Endothelial cell (in vitro differentiated cells): ENCODE data around the gene S100A6. TPM values are rescaled to one million over a fixed set of nuclear protein-coding genes. Genes with fewer than 3 reads are reported as not detected.

ENCODE experiments used
- DNase-seq: peaks from one replicate; pipeline ENCODE4 v3.0.0; 2021; ENCODE audit warnings: low spot score
- H3K27ac Mint-ChIP-seq: one replicate; pipeline ENCODE4 v1.8.0; 2021; ENCODE audit warnings: mixed read lengths, inconsistent platforms; ENCODE audit not compliant: unreplicated experiment
- H3K27me3 Mint-ChIP-seq: one replicate; pipeline ENCODE4 v1.8.0; 2021; ENCODE audit warnings: mild to moderate bottlenecking, moderate library complexity, mixed read lengths, inconsistent platforms; ENCODE audit not compliant: unreplicated experiment
- H3K36me3 Mint-ChIP-seq: one replicate; pipeline ENCODE4 v1.8.0; 2021; ENCODE audit warnings: mild to moderate bottlenecking, low read depth, mixed read lengths, inconsistent platforms; ENCODE audit not compliant: unreplicated experiment
- H3K4me1 Mint-ChIP-seq: one replicate; pipeline ENCODE4 v1.8.0; 2021; ENCODE audit warnings: mild to moderate bottlenecking, mixed read lengths, inconsistent platforms; ENCODE audit not compliant: unreplicated experiment
- H3K4me3 Mint-ChIP-seq: one replicate; pipeline ENCODE4 v1.8.0; 2021; ENCODE audit warnings: mild to moderate bottlenecking, mixed read lengths, inconsistent platforms; ENCODE audit not compliant: unreplicated experiment
- H3K9me3 Mint-ChIP-seq: one replicate; pipeline ENCODE4 v1.8.0; 2021; ENCODE audit warnings: mixed read lengths, inconsistent platforms; ENCODE audit not compliant: unreplicated experiment
- total RNA-seq: library from RNA; stranded (reverse); fragmentation: NEBNext Ultra II Directional; extraction: Animal tissue kit (Norgen Biotek cat#: 25700); gene quantifications from one replicate; pipeline ENCODE4 v1.2.1, GENCODE V29; 2021; ENCODE audit not compliant: unreplicated experiment
- TF ChIP-seq, protein P1 (sequence below): fragments of 200-600 bp; sonication (generic); IDR thresholded peaks from one replicate; pipeline ENCODE4 v1.5.0; 2021; ENCODE audit warnings: antibody characterized with exemption; ENCODE audit not compliant: unreplicated experiment

S100A6 gene
- total RNA-seq, 1 donor from 2014 or later: 11.9 TPM

- peaks cover 4% of the 10 kb centered on the region for H3K36me3 Mint-ChIP-seq
- H3K27me3 Mint-ChIP-seq: peaks cover 11% of the 10 kb centered on the region
- H3K9me3 Mint-ChIP-seq: no peaks in the 10 kb centered on the region
- TF ChIP-seq, protein P1, sequence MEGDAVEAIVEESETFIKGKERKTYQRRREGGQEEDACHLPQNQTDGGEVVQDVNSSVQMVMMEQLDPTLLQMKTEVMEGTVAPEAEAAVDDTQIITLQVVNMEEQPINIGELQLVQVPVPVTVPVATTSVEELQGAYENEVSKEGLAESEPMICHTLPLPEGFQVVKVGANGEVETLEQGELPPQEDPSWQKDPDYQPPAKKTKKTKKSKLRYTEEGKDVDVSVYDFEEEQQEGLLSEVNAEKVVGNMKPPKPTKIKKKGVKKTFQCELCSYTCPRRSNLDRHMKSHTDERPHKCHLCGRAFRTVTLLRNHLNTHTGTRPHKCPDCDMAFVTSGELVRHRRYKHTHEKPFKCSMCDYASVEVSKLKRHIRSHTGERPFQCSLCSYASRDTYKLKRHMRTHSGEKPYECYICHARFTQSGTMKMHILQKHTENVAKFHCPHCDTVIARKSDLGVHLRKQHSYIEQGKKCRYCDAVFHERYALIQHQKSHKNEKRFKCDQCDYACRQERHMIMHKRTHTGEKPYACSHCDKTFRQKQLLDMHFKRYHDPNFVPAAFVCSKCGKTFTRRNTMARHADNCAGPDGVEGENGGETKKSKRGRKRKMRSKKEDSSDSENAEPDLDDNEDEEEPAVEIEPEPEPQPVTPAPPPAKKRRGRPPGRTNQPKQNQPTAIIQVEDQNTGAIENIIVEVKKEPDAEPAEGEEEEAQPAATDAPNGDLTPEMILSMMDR: no peak
- H3K4me3 Mint-ChIP-seq: no peak overlapping the region
- peaks cover 27% of the 10 kb centered on the region for H3K4me1 Mint-ChIP-seq
- H3K27ac Mint-ChIP-seq: no peak overlapping the region
- DNase-seq: no peak
These were observed 12.1 kb upstream of the S100A6 start for GRCh38 chr1:153547560-153548551.

- peaks cover 4% of the 10 kb centered on the region for H3K36me3 Mint-ChIP-seq
- peaks cover 11% of the 10 kb centered on the region for H3K27me3 Mint-ChIP-seq
- H3K9me3 Mint-ChIP-seq: no peaks in the 10 kb centered on the region
- H3K4me1 Mint-ChIP-seq: peaks cover 27% of the 10 kb centered on the region
- TF ChIP-seq, protein P1: no peak
- peak overlapping the region; percentile 66 for H3K27ac Mint-ChIP-seq
- no peak for DNase-seq
- H3K4me3 Mint-ChIP-seq: no peak overlapping the region
These were observed 11.2 kb upstream of the S100A6 start for GRCh38 chr1:153546796-153547559.

DNA sequence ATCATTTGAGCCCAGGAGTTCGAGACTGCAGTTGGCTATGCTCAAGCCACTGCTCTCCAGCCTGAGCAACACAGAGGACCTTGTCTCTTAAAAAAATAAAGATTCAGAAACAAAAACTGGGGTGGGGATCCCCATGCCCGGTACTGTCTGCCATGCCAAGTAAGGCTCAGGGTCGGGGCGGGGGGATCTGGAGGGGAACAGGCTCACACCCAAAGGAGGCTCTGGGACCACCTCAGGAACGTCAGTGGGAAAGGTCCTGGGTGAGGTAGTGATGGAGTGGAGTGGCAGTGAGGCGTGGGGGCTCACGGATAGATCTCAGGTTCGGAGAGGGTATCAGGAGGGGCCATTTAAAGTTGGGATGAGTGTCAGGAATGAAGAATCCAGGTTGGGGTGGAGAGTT lies 10.6 kb upstream of the S100A6 start:
- Mint-ChIP-seq H3K4me3 (no peak overlapping the region), H3K36me3 (peaks cover 4% of the 10 kb centered on the region), H3K27me3 (peaks cover 14% of the 10 kb centered on the region), H3K4me1 (peaks cover 31% of the 10 kb centered on the region), H3K27ac (peak overlapping the region; percentile 66), H3K9me3 (no peaks in the 10 kb centered on the region)
- no peak for DNase-seq
- TF ChIP-seq, protein P1: no peak

GRCh38 chr1:153545067-153546055 lies 9.6 kb upstream of the S100A6 start, which contains the start of gene S100A4:
S100A4 (minus strand) TSS chr1:153545806; CDS start chr1:153544794, 1,012 bp downstream.
- Mint-ChIP-seq H3K27me3 (peaks cover 14% of the 10 kb centered on the region), H3K4me3 (no peak within 1 kb of the TSS), H3K27ac (peak within 1 kb of the TSS; percentile 66), H3K36me3 (peaks cover 4% of the 10 kb centered on the region), H3K4me1 (peaks cover 24% of the 10 kb centered on the region), H3K9me3 (no peaks in the 10 kb centered on the region)
- TF ChIP-seq, protein P1: no peak
- DNase-seq: peak; percentile 41
